ENCODE results near the gene AGPAT2. TPM values are rescaled to one million over a fixed set of nuclear protein-coding genes. Genes with fewer than 3 reads are reported as not detected.

The AGPAT2 gene
- total and polyA plus RNA-seq, 5 donors from 2014 or later, result 11.0 to 22.1 (median 20.3) TPM

- Mint-ChIP-seq H3K4me3 (no peak overlapping the region), H3K36me3 (peaks cover 3% of the 10 kb centered on the region), H3K27ac (no peak overlapping the region), H3K27me3 (peaks cover 6% of the 10 kb centered on the region), H3K9me3 (no peaks in the 10 kb centered on the region), H3K4me1 (peaks cover 0 to 7% (median 1%) of the 10 kb centered on the region in 4 donors)
- DNase-seq, result no peak
- ATAC-seq (ENCODE audit: low read depth in 2 of 2), result no peak
- H3K4me3 ChIP-seq (ENCODE audit: low read depth, low read length), result no peak overlapping the region
- no peaks in the 10 kb centered on the region for H3K9me3 ChIP-seq (ENCODE audit: control insufficient read depth in 2 of 2, low read length in 2 of 2)
- no peaks in the 10 kb centered on the region for H3K4me1 ChIP-seq (ENCODE audit: control insufficient read depth, insufficient read depth, low read length, poor library complexity, severe bottlenecking)
- peaks cover 11% of the 10 kb centered on the region for H3K36me3 ChIP-seq (ENCODE audit: control insufficient read depth, insufficient read depth, low read length)
- no peak overlapping the region for H3K27ac ChIP-seq (ENCODE audit: insufficient read depth, low read length, poor library complexity, severe bottlenecking)
- no peaks in the 10 kb centered on the region for H3K27me3 ChIP-seq (ENCODE audit: control insufficient read depth, insufficient read depth, low read length)
Observed at GRCh38 chr9:136718345-136719194, 31.3 kb upstream of the AGPAT2 start.

GRCh38 chr9:136717399-136717798, 30.1 kb upstream of the AGPAT2 start:
- no peak overlapping the region for H3K27ac Mint-ChIP-seq
- Histone ChIP-seq H3K27me3 (ENCODE audit: control insufficient read depth, insufficient read depth, low read length) (no peaks in the 10 kb centered on the region), H3K4me3 (ENCODE audit: low read depth, low read length) (no peak overlapping the region), H3K27ac (ENCODE audit: insufficient read depth, low read length, poor library complexity, severe bottlenecking) (no peak overlapping the region), H3K9me3 (ENCODE audit: control insufficient read depth in 2 of 2, low read length in 2 of 2) (no peaks in the 10 kb centered on the region), H3K36me3 (ENCODE audit: control insufficient read depth, insufficient read depth, low read length) (peaks cover 2% of the 10 kb centered on the region), H3K4me1 (ENCODE audit: control insufficient read depth, insufficient read depth, low read length, poor library complexity, severe bottlenecking) (peaks cover 3% of the 10 kb centered on the region)
- H3K27me3 Mint-ChIP-seq, result peaks cover 6% of the 10 kb centered on the region
- no peak overlapping the region for H3K4me3 Mint-ChIP-seq
- H3K9me3 Mint-ChIP-seq, result no peaks in the 10 kb centered on the region
- H3K36me3 Mint-ChIP-seq, result peaks cover 3% of the 10 kb centered on the region
- DNase-seq, result no peak
- H3K4me1 Mint-ChIP-seq, result peaks cover 0 to 6% (median 1%) of the 10 kb centered on the region in 4 donors
- ATAC-seq (ENCODE audit: low read depth in 2 of 2), result no peak

GRCh38 chr9:136714893-136715274, 27.6 kb upstream of the AGPAT2 start:
- no peaks in the 10 kb centered on the region for H3K9me3 ChIP-seq (ENCODE audit: control insufficient read depth in 2 of 2, low read length in 2 of 2)
- H3K4me1 ChIP-seq (ENCODE audit: control insufficient read depth, insufficient read depth, low read length, poor library complexity, severe bottlenecking), result peaks cover 9% of the 10 kb centered on the region
- no peak overlapping the region for H3K4me3 ChIP-seq (ENCODE audit: low read depth, low read length)
- H3K27ac ChIP-seq (ENCODE audit: insufficient read depth, low read length, poor library complexity, severe bottlenecking), result no peak overlapping the region
- no peaks in the 10 kb centered on the region for H3K36me3 ChIP-seq (ENCODE audit: control insufficient read depth, insufficient read depth, low read length)
- ATAC-seq (ENCODE audit: low read depth in 2 of 2), result no peak
- Mint-ChIP-seq H3K4me1 (peaks cover 0 to 10% (median 0%) of the 10 kb centered on the region in 4 donors), H3K27ac (no peak overlapping the region), H3K9me3 (no peaks in the 10 kb centered on the region), H3K27me3 (peaks cover 24% of the 10 kb centered on the region), H3K36me3 (no peaks in the 10 kb centered on the region), H3K4me3 (no peak overlapping the region)
- no peaks in the 10 kb centered on the region for H3K27me3 ChIP-seq (ENCODE audit: control insufficient read depth, insufficient read depth, low read length)
- no peak for DNase-seq

GRCh38 chr9:136714096-136714892, 27.0 kb upstream of the AGPAT2 start:
- H3K36me3 ChIP-seq (ENCODE audit: control insufficient read depth, insufficient read depth, low read length), result no peaks in the 10 kb centered on the region
- no peaks in the 10 kb centered on the region for H3K27me3 ChIP-seq (ENCODE audit: control insufficient read depth, insufficient read depth, low read length)
- no peaks in the 10 kb centered on the region for H3K36me3 Mint-ChIP-seq
- no peaks in the 10 kb centered on the region for H3K9me3 ChIP-seq (ENCODE audit: control insufficient read depth in 2 of 2, low read length in 2 of 2)
- H3K4me3 Mint-ChIP-seq, result no peak overlapping the region
- H3K4me1 ChIP-seq (ENCODE audit: control insufficient read depth, insufficient read depth, low read length, poor library complexity, severe bottlenecking), result peaks cover 9% of the 10 kb centered on the region
- no peak overlapping the region for H3K27ac Mint-ChIP-seq
- H3K9me3 Mint-ChIP-seq, result no peaks in the 10 kb centered on the region
- no peak for DNase-seq
- peaks cover 0 to 10% (median 0%) of the 10 kb centered on the region in 4 donors for H3K4me1 Mint-ChIP-seq
- H3K4me3 ChIP-seq (ENCODE audit: low read depth, low read length), result no peak overlapping the region
- peaks cover 26% of the 10 kb centered on the region for H3K27me3 Mint-ChIP-seq
- no peak overlapping the region for H3K27ac ChIP-seq (ENCODE audit: insufficient read depth, low read length, poor library complexity, severe bottlenecking)
- no peak for ATAC-seq (ENCODE audit: low read depth in 2 of 2)

- Histone ChIP-seq H3K27ac (ENCODE audit: insufficient read depth, low read length, poor library complexity, severe bottlenecking) (no peak overlapping the region), H3K27me3 (ENCODE audit: control insufficient read depth, insufficient read depth, low read length) (no peaks in the 10 kb centered on the region), H3K9me3 (ENCODE audit: control insufficient read depth in 2 of 2, low read length in 2 of 2) (no peaks in the 10 kb centered on the region), H3K4me1 (ENCODE audit: control insufficient read depth, insufficient read depth, low read length, poor library complexity, severe bottlenecking) (peaks cover 9% of the 10 kb centered on the region), H3K36me3 (ENCODE audit: control insufficient read depth, insufficient read depth, low read length) (no peaks in the 10 kb centered on the region), H3K4me3 (ENCODE audit: low read depth, low read length) (no peak overlapping the region)
- no peak for DNase-seq
- no peak for ATAC-seq (ENCODE audit: low read depth in 2 of 2)
- H3K27ac Mint-ChIP-seq, result no peak overlapping the region
- peaks cover 30% of the 10 kb centered on the region for H3K27me3 Mint-ChIP-seq
- no peak overlapping the region for H3K4me3 Mint-ChIP-seq
- H3K36me3 Mint-ChIP-seq, result no peaks in the 10 kb centered on the region
- no peaks in the 10 kb centered on the region for H3K9me3 Mint-ChIP-seq
- peaks cover 0 to 9% (median 0%) of the 10 kb centered on the region in 4 donors for H3K4me1 Mint-ChIP-seq
Observed at GRCh38 chr9:136713550-136713949, 26.3 kb upstream of the AGPAT2 start.

- DNase-seq (no peak), ATAC-seq (ENCODE audit: low read depth in 2 of 2) (no peak)
- no peak overlapping the region for H3K27ac ChIP-seq (ENCODE audit: insufficient read depth, low read length, poor library complexity, severe bottlenecking)
- Mint-ChIP-seq H3K9me3 (no peaks in the 10 kb centered on the region), H3K4me3 (no peak overlapping the region), H3K27ac (no peak overlapping the region), H3K27me3 (peaks cover 30% of the 10 kb centered on the region), H3K4me1 (peaks cover 0 to 7% (median 0%) of the 10 kb centered on the region in 4 donors), H3K36me3 (no peaks in the 10 kb centered on the region)
- H3K9me3 ChIP-seq (ENCODE audit: control insufficient read depth in 2 of 2, low read length in 2 of 2), result no peaks in the 10 kb centered on the region
- no peaks in the 10 kb centered on the region for H3K36me3 ChIP-seq (ENCODE audit: control insufficient read depth, insufficient read depth, low read length)
- peaks cover 9% of the 10 kb centered on the region for H3K4me1 ChIP-seq (ENCODE audit: control insufficient read depth, insufficient read depth, low read length, poor library complexity, severe bottlenecking)
- H3K4me3 ChIP-seq (ENCODE audit: low read depth, low read length), result no peak overlapping the region
- H3K27me3 ChIP-seq (ENCODE audit: control insufficient read depth, insufficient read depth, low read length), result no peaks in the 10 kb centered on the region
Observed at GRCh38 chr9:136712690-136713544, 25.7 kb upstream of the AGPAT2 start.

Measured in CD4-positive, CD25-positive, alpha-beta regulatory T cell (primary cell).